ENCODE data around the gene SH3GL1. TPM values are rescaled to one million over a fixed set of nuclear protein-coding genes. Genes with fewer than 3 reads are reported as not detected.

SH3GL1 gene
- total RNA-seq, 1 experiment from 2014 or later = 59.8 TPM

DNA sequence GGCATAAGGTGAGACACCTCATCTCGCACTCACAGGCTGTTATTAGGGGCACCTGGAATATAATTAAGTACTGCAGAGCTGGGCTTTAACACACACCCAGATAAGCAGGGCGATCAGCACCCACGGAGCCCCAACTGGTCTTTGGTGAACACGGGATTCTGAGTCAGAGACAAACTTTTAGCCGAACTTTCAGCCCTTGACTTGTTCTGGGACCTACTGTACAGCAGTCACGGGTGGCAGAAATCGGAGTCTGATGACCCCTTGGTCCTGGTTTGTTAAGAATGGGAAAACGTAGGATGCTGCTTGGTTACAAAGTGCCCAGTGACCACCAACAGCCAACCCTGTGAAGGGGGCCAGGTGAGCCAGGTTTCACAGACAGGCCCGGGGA is 9.0 kb downstream of the SH3GL1 start:
- no TSS peak for BruUV-seq (replicated peaks)
- peaks cover 94% of the 10 kb centered on the region for H3K79me2 ChIP-seq (ENCODE audit: low read length)
- no peak overlapping the region for H3K27ac ChIP-seq (ENCODE audit: low read length)
- intact Hi-C loops (cut with micrococcal nuclease) = no loop called here
- peaks cover 6% of the 10 kb centered on the region; the same call in 1 of the 2 replicates for H4K20me1 ChIP-seq (ENCODE audit: low read length)
- H3K36me3 ChIP-seq (ENCODE audit: low read depth, low read length) = no peaks in the 10 kb centered on the region
- no peaks in the 10 kb centered on the region for H3K9me2 ChIP-seq (replicated peaks; ENCODE audit: low read length)
- H3K9ac ChIP-seq (ENCODE audit: low read length) = no peak overlapping the region
- no peak for TF ChIP-seq EZH2 (IDR thresholded peaks at IDR 0.05; ENCODE audit: low read length, unreplicated experiment)
- TF ChIP-seq, protein P1, sequence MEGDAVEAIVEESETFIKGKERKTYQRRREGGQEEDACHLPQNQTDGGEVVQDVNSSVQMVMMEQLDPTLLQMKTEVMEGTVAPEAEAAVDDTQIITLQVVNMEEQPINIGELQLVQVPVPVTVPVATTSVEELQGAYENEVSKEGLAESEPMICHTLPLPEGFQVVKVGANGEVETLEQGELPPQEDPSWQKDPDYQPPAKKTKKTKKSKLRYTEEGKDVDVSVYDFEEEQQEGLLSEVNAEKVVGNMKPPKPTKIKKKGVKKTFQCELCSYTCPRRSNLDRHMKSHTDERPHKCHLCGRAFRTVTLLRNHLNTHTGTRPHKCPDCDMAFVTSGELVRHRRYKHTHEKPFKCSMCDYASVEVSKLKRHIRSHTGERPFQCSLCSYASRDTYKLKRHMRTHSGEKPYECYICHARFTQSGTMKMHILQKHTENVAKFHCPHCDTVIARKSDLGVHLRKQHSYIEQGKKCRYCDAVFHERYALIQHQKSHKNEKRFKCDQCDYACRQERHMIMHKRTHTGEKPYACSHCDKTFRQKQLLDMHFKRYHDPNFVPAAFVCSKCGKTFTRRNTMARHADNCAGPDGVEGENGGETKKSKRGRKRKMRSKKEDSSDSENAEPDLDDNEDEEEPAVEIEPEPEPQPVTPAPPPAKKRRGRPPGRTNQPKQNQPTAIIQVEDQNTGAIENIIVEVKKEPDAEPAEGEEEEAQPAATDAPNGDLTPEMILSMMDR (conservative IDR thresholded peaks at IDR 0.05; ENCODE audit: low read depth, low read length) = no peak
- no peak for TF ChIP-seq EZH2phosphoT487 (IDR thresholded peaks at IDR 0.05; ENCODE audit: borderline replicate concordance, low read length)
- H3K4me3 ChIP-seq (ENCODE audit: low read length) = no peak overlapping the region
- H3K4me1 ChIP-seq (ENCODE audit: insufficient read depth, low read length) = peaks cover 16% of the 10 kb centered on the region
- no peaks in the 10 kb centered on the region for H3F3A ChIP-seq (ENCODE audit: low read length, unreplicated experiment)
- H3K27me3 ChIP-seq (ENCODE audit: low read length) = no peaks in the 10 kb centered on the region
- ChIA-PET POLR2A (ENCODE audit: unreplicated experiment) (no interaction called here), CTCF (no interaction called here)
- no peak for ATAC-seq
- no peak overlapping the region for H2AFZ ChIP-seq (ENCODE audit: low read length)
- no peak for DNase-seq
- no peaks in the 10 kb centered on the region for H3K9me3 ChIP-seq (ENCODE audit: low read length)
- H3K4me2 ChIP-seq (ENCODE audit: low read length) = no peak overlapping the region

DNA sequence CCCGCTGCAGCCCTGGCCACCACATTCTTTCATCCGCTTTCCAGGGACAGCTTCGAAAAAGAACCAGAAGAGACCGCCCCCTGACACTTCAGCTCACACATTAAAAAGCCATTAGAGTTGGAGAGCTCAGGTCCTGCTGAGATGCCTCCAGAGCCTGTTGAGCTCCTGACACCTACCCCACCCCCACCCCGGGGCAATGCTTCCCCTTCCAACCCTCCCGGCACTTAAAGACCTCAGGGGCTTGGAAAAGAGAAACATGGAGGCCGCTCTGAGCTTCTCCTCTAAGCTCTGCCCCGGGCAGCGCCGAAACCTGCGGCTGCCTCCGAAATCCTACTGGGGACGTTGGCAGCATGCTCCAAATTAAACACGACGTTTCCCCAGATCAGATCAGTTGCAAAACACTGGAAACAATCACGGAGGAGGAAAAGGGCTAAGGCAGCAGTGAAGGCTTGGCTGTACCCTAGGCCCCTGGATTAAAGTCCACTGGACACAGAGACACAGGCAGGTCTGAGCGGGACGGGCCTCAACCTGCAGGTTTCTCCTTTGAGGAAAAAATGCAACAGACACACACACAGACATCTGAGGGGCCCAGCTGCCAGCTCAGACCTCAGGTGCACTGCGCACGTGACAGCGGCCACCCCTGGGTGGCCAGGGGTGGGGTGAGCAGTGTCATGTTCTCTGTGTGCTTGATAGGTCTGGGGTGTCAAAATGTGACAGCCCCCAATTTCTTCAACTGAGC is 9.6 kb downstream of the SH3GL1 start:
- Histone ChIP-seq H3K79me2 (ENCODE audit: low read length) (peaks cover 94% of the 10 kb centered on the region), H3K9me3 (ENCODE audit: low read length) (no peaks in the 10 kb centered on the region), H3F3A (ENCODE audit: low read length, unreplicated experiment) (no peaks in the 10 kb centered on the region), H4K20me1 (ENCODE audit: low read length) (peaks cover 6% of the 10 kb centered on the region; the same call in 1 of the 2 replicates), H3K27me3 (ENCODE audit: low read length) (no peaks in the 10 kb centered on the region), H3K9me2 (replicated peaks; ENCODE audit: low read length) (no peaks in the 10 kb centered on the region), H3K4me3 (ENCODE audit: low read length) (no peak overlapping the region), H3K36me3 (ENCODE audit: low read depth, low read length) (no peaks in the 10 kb centered on the region), H3K4me1 (ENCODE audit: insufficient read depth, low read length) (peaks cover 16% of the 10 kb centered on the region), H3K27ac (ENCODE audit: low read length) (no peak overlapping the region), H3K4me2 (ENCODE audit: low read length) (no peak overlapping the region), H2AFZ (ENCODE audit: low read length) (no peak overlapping the region), H3K9ac (ENCODE audit: low read length) (no peak overlapping the region)
- ChIA-PET POLR2A (ENCODE audit: unreplicated experiment) (no interaction called here), CTCF (no interaction called here)
- DNase-seq (no peak), ATAC-seq (no peak)
- no peak for TF ChIP-seq EZH2 (IDR thresholded peaks at IDR 0.05; ENCODE audit: low read length, unreplicated experiment)
- TF ChIP-seq, protein P1 (conservative IDR thresholded peaks at IDR 0.05; ENCODE audit: low read depth, low read length) = no peak
- no peak for TF ChIP-seq EZH2phosphoT487 (IDR thresholded peaks at IDR 0.05; ENCODE audit: borderline replicate concordance, low read length)
- BruUV-seq (replicated peaks) = no TSS peak
- intact Hi-C loops (cut with micrococcal nuclease) = no loop called here

DNA sequence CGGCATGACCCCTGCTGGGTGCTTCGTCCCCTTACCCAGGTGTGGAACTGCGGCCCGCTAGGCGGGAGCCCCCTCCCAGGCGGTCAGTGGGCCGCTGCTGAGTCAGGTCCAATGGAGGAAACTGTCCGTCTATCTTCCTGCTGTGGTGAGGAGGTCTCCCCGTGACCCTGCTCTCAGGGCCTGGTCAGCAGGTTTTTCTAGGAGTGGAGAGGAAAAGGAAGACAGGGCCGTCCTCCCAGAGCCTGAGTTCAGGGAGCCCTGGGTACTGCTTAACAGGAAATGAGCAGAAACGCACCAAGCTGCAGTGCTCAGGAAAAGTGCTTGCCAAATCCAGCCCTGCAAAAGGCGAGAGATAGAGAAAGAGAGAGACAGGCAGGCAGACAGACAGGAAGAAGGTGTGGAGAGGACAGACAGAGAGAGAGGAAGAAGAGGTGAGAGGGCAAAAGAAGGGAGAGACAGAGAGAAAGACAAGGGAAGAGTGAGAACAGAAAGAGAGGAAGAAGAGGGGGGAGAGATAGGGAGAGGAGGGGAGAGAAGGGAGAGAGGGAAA is 10.3 kb downstream of the SH3GL1 start:
- ATAC-seq = no peak
- Histone ChIP-seq H3K27me3 (ENCODE audit: low read length) (no peaks in the 10 kb centered on the region), H2AFZ (ENCODE audit: low read length) (no peak overlapping the region), H3K9ac (ENCODE audit: low read length) (no peak overlapping the region), H3K4me1 (ENCODE audit: insufficient read depth, low read length) (peaks cover 16% of the 10 kb centered on the region), H3K9me2 (replicated peaks; ENCODE audit: low read length) (no peaks in the 10 kb centered on the region), H3K9me3 (ENCODE audit: low read length) (no peaks in the 10 kb centered on the region), H3K79me2 (ENCODE audit: low read length) (peaks cover 95% of the 10 kb centered on the region), H3F3A (ENCODE audit: low read length, unreplicated experiment) (no peaks in the 10 kb centered on the region), H3K4me2 (ENCODE audit: low read length) (no peak overlapping the region), H3K36me3 (ENCODE audit: low read depth, low read length) (no peaks in the 10 kb centered on the region), H3K4me3 (ENCODE audit: low read length) (no peak overlapping the region), H4K20me1 (ENCODE audit: low read length) (peaks cover 6% of the 10 kb centered on the region; the same call in 1 of the 2 replicates), H3K27ac (ENCODE audit: low read length) (no peak overlapping the region)
- intact Hi-C loops (cut with micrococcal nuclease) = no loop called here
- DNase-seq = no peak
- no TSS peak for BruUV-seq (replicated peaks)
- TF ChIP-seq, protein P1 (conservative IDR thresholded peaks at IDR 0.05; ENCODE audit: low read depth, low read length) = no peak
- TF ChIP-seq EZH2phosphoT487 (IDR thresholded peaks at IDR 0.05; ENCODE audit: borderline replicate concordance, low read length) (no peak), EZH2 (IDR thresholded peaks at IDR 0.05; ENCODE audit: low read length, unreplicated experiment) (no peak)
- POLR2A ChIA-PET (ENCODE audit: unreplicated experiment) = no interaction called here
- CTCF ChIA-PET = no interaction called here
